SK-N-MC (cell line): ENCODE results near the gene PCDHGA1.

Source experiments
- DNase-seq: peaks from one replicate; pipeline ENCODE4 v3.0.0-alpha.2; 2011; ENCODE audit warnings: low read depth, low spot score
- H3K27ac ChIP-seq: fragments of 200-600 bp; sonication (generic); 2 replicates; pipeline ENCODE4 v1.5.1; 2016; ENCODE audit warnings: mixed run types
- H3K36me3 ChIP-seq: fragments of 200-600 bp; sonication (generic); 2 replicates; pipeline ENCODE4 v1.6.1; 2017; ENCODE audit warnings: antibody characterized with exemption, low read length, mixed read lengths; ENCODE audit not compliant: insufficient read depth
- H3K4me3 ChIP-seq: fragments of 200-600 bp; sonication (generic); 2 replicates; pipeline ENCODE4 v1.5.1; 2016
- H3K9ac ChIP-seq: fragments of 200-600 bp; sonication (generic); 2 replicates; pipeline ENCODE4 v1.8.0; 2017; ENCODE audit warnings: mixed run types, mixed read lengths; ENCODE audit not compliant: insufficient read length
- H3K9me3 ChIP-seq: fragments of 200-600 bp; sonication (generic); 2 replicates; pipeline ENCODE4 v1.6.1; 2017; ENCODE audit warnings: low read depth, mild to moderate bottlenecking, antibody characterized with exemption, low read length, moderate library complexity, mixed read lengths
- EZH2 ChIP-seq: fragments of 200-600 bp; sonication (generic); IDR thresholded peaks from one replicate; pipeline ENCODE4 v1.6.1; 2017; ENCODE audit warnings: antibody characterized with exemption
- FOXP2 ChIP-seq: optimal IDR thresholded peaks from 2 replicates; pipeline ENCODE3; 2011; ENCODE audit warnings: mild to moderate bottlenecking, moderate library complexity; ENCODE audit not compliant: insufficient read depth; ENCODE audit errors: extremely low read length, control extremely low read depth
- POLR2AphosphoS5 ChIP-seq: IDR thresholded peaks from 2 replicates; pipeline ENCODE4 v1.6.1; 2012; ENCODE audit warnings: mild to moderate bottlenecking, low read depth, low read length, borderline replicate concordance

PCDHGA1 gene

GRCh38 chr5:141559461-141559860 lies 229.1 kb downstream of the PCDHGA1 start:
- Histone ChIP-seq H3K27ac (peak overlapping the region; percentile 95), H3K9me3 (no peaks in the 10 kb centered on the region), H3K9ac (no peak overlapping the region), H3K36me3 (peaks cover 26% of the 10 kb centered on the region), H3K4me3 (no peak overlapping the region)
- DNase-seq = no peak
- TF ChIP-seq POLR2AphosphoS5 = no peak
- TF ChIP-seq FOXP2 = no peak
- no peak for TF ChIP-seq EZH2

DNA sequence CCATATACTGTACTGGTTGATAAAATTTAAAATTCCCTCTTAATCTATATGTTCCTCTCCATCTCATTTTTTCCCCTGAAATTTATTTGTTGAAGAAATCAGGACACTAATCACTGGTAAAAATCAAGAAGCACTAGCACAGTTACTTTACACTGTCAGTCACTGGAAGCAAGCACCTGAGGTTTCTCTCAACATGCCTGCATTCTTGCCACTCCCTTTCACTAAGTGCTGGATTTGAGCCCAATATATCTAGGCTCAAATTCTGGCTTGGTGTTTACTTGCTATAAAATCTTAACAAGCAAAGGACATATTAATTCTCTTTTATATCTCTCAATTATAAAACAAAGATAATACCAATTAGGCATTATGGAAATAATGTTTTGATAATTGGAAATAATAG lies 229.8 kb downstream of the PCDHGA1 start:
- H3K4me3 ChIP-seq = peak overlapping the region; percentile 70
- H3K9me3 ChIP-seq = no peaks in the 10 kb centered on the region
- H3K27ac ChIP-seq = peak overlapping the region; percentile 95
- peaks cover 29% of the 10 kb centered on the region for H3K36me3 ChIP-seq
- H3K9ac ChIP-seq = peak overlapping the region; percentile 88
- no peak for DNase-seq
- TF ChIP-seq FOXP2 = no peak
- TF ChIP-seq POLR2AphosphoS5 = no peak
- no peak for TF ChIP-seq EZH2

- Histone ChIP-seq H3K27ac (peak overlapping the region; percentile 95), H3K9ac (peak overlapping the region; percentile 88), H3K4me3 (peak overlapping the region; percentile 70), H3K9me3 (no peaks in the 10 kb centered on the region), H3K36me3 (peaks cover 32% of the 10 kb centered on the region)
- DNase-seq = peak; percentile 85
- peak; percentile 42; the same call in 1 of the 2 replicates for TF ChIP-seq POLR2AphosphoS5
- no peak for TF ChIP-seq EZH2
- TF ChIP-seq FOXP2 = peak; percentile 27
These were observed 230.6 kb downstream of the PCDHGA1 start for GRCh38 chr5:141560725-141561483.
